Stimulated activated naive B cell treated with anti-CD40 and anti-IgM and Interleukin-4, amounts not matched to agents 10 μg/mL and 1 μg/mL and 100 μg/mL, for 72 hours (primary cell): ENCODE measurements around the gene FITM1.
"Not testable (repeated sequence)": the region's sequence is repeated elsewhere in the genome, so short reads cannot be mapped to it uniquely, and the experiment has no call there.

Experiments
- ATAC-seq, 2 donors: fragments of 150-1000 bp; cut with Tn5 transposase; replicated peaks; 2 replicates each; pipeline ENCODE4 v1.10.0; 2021; ENCODE audit warnings: moderate library complexity in 1 of 2
- DNase-seq: peaks from one replicate; pipeline ENCODE4 v3.0.0; 2021
- H3K27ac Mint-ChIP-seq: one replicate; pipeline ENCODE4 v1.8.0; 2022; ENCODE audit warnings: mild to moderate bottlenecking, mixed read lengths
- H3K27me3 Mint-ChIP-seq, 2 donors: one replicate each; pipeline ENCODE4 v1.8.0; 2022; ENCODE audit warnings: mixed read lengths in 2 of 2
- H3K36me3 Mint-ChIP-seq, 2 donors: one replicate each; pipeline ENCODE4 v1.8.0; 2022; ENCODE audit warnings: mixed read lengths in 2 of 2, mild to moderate bottlenecking in 1 of 2
- H3K4me1 Mint-ChIP-seq, 2 donors: one replicate each; pipeline ENCODE4 v1.8.0; 2022; ENCODE audit warnings: mixed read lengths in 2 of 2, mild to moderate bottlenecking in 1 of 2
- H3K4me3 Mint-ChIP-seq, 2 donors: one replicate each; pipeline ENCODE4 v1.8.0; 2022; ENCODE audit warnings: mild to moderate bottlenecking in 2 of 2, mixed read lengths in 2 of 2, moderate library complexity in 1 of 2
- H3K9me3 Mint-ChIP-seq, 2 donors: one replicate each; pipeline ENCODE4 v1.8.0; 2022; ENCODE audit warnings: mixed read lengths in 2 of 2, mild to moderate bottlenecking in 1 of 2

The FITM1 gene

GRCh38 chr14:24105609-24106239, 24.7 kb upstream of the FITM1 start:
- not testable (repeated sequence) for DNase-seq, H3K4me3 Mint-ChIP-seq, H3K27ac Mint-ChIP-seq, H3K9me3 Mint-ChIP-seq, ATAC-seq, H3K27me3 Mint-ChIP-seq
- peaks cover 10 to 18% of the 10 kb centered on the region in 2 donors for H3K4me1 Mint-ChIP-seq
- H3K36me3 Mint-ChIP-seq: peaks cover 15 to 37% of the 10 kb centered on the region in 2 donors

GRCh38 chr14:24106672-24107271, 23.7 kb upstream of the FITM1 start:
- DNase-seq (no peak), ATAC-seq (no peak)
- H3K27ac Mint-ChIP-seq: no peak overlapping the region
- no peaks in the 10 kb centered on the region for H3K27me3 Mint-ChIP-seq
- peaks cover 8 to 15% of the 10 kb centered on the region in 2 donors for H3K4me1 Mint-ChIP-seq
- peaks cover 11 to 29% of the 10 kb centered on the region in 2 donors for H3K36me3 Mint-ChIP-seq
- H3K4me3 Mint-ChIP-seq: no peak overlapping the region
- peaks cover 0 to 4% of the 10 kb centered on the region in 2 donors for H3K9me3 Mint-ChIP-seq

- peaks cover 8 to 15% of the 10 kb centered on the region in 2 donors for H3K4me1 Mint-ChIP-seq
- H3K4me3 Mint-ChIP-seq: peak overlapping the region; percentile 8 to 55
- DNase-seq: no peak
- no peak for ATAC-seq
- H3K9me3 Mint-ChIP-seq: peaks cover 0 to 4% of the 10 kb centered on the region in 2 donors
- peak overlapping the region; percentile 90 for H3K27ac Mint-ChIP-seq
- H3K27me3 Mint-ChIP-seq: no peaks in the 10 kb centered on the region
- H3K36me3 Mint-ChIP-seq: peaks cover 1 to 17% of the 10 kb centered on the region in 2 donors
Measured at GRCh38 chr14:24108336-24108874, 22.1 kb upstream of the FITM1 start.

- H3K27ac Mint-ChIP-seq: no peak overlapping the region
- peaks cover under 1 to 4% of the 10 kb centered on the region in 2 donors for H3K36me3 Mint-ChIP-seq
- peaks cover 11 to 15% of the 10 kb centered on the region in 2 donors for H3K4me1 Mint-ChIP-seq
- no peak overlapping the region for H3K4me3 Mint-ChIP-seq
- ATAC-seq: no peak
- no peak for DNase-seq
- no peaks in the 10 kb centered on the region for H3K9me3 Mint-ChIP-seq
- no peaks in the 10 kb centered on the region for H3K27me3 Mint-ChIP-seq
Measured at GRCh38 chr14:24110060-24110459, 20.4 kb upstream of the FITM1 start.

- peaks cover 5 to 7% of the 10 kb centered on the region in 2 donors for H3K36me3 Mint-ChIP-seq
- ATAC-seq (no peak), DNase-seq (no peak)
- H3K4me1 Mint-ChIP-seq: peaks cover 15 to 20% of the 10 kb centered on the region in 2 donors
- no peaks in the 10 kb centered on the region for H3K9me3 Mint-ChIP-seq
- no peak overlapping the region for H3K27ac Mint-ChIP-seq
- H3K4me3 Mint-ChIP-seq: no peak overlapping the region
- H3K27me3 Mint-ChIP-seq: no peaks in the 10 kb centered on the region
Measured at GRCh38 chr14:24110523-24110922, 19.9 kb upstream of the FITM1 start.

GRCh38 chr14:24113379-24113800, 17.1 kb upstream of the FITM1 start:
- ATAC-seq: no peak
- Mint-ChIP-seq H3K4me3 (peak overlapping the region; percentile 97 to 99), H3K27me3 (no peaks in the 10 kb centered on the region), H3K36me3 (peaks cover 15 to 32% of the 10 kb centered on the region in 2 donors), H3K4me1 (peaks cover 25 to 29% of the 10 kb centered on the region in 2 donors), H3K27ac (peak overlapping the region; percentile 100), H3K9me3 (no peaks in the 10 kb centered on the region)
- no peak for DNase-seq

- DNase-seq (peak; percentile 89), ATAC-seq (peak; percentile 56 to 59)
- peaks cover 23 to 25% of the 10 kb centered on the region in 2 donors for H3K4me1 Mint-ChIP-seq
- H3K27me3 Mint-ChIP-seq: no peaks in the 10 kb centered on the region
- no peaks in the 10 kb centered on the region for H3K9me3 Mint-ChIP-seq
- H3K36me3 Mint-ChIP-seq: peaks cover 20 to 38% of the 10 kb centered on the region in 2 donors
- peak overlapping the region; percentile 97 to 99 for H3K4me3 Mint-ChIP-seq
- peak overlapping the region; percentile 100 for H3K27ac Mint-ChIP-seq
Measured at GRCh38 chr14:24113801-24114531, 16.5 kb upstream of the FITM1 start.

- ATAC-seq (peak; percentile 87 to 88), DNase-seq (peak; percentile 99)
- Mint-ChIP-seq H3K9me3 (no peaks in the 10 kb centered on the region), H3K27me3 (no peaks in the 10 kb centered on the region), H3K4me1 (peaks cover 20 to 24% of the 10 kb centered on the region in 2 donors), H3K27ac (peak within 1 kb of the TSS; percentile 100), H3K4me3 (peak within 1 kb of the TSS; percentile 97 to 99), H3K36me3 (peaks cover 25 to 46% of the 10 kb centered on the region in 2 donors)
Measured at GRCh38 chr14:24114532-24115421, 15.7 kb upstream of the FITM1 start, which contains the start of the genes DCAF11 and NRL. DCAF11 (plus strand) TSS chr14:24114777; CDS start chr14:24115595, 818 bp downstream. NRL (minus strand) TSS chr14:24114949; CDS start chr14:24082848, 32,101 bp downstream.

- H3K36me3 Mint-ChIP-seq: peaks cover 26 to 47% of the 10 kb centered on the region in 2 donors
- H3K9me3 Mint-ChIP-seq: no peaks in the 10 kb centered on the region
- peak overlapping the region; percentile 97 to 99 for H3K4me3 Mint-ChIP-seq
- H3K4me1 Mint-ChIP-seq: peaks cover 20 to 24% of the 10 kb centered on the region in 2 donors
- ATAC-seq: no peak
- H3K27ac Mint-ChIP-seq: peak overlapping the region; percentile 100
- H3K27me3 Mint-ChIP-seq: no peaks in the 10 kb centered on the region
- DNase-seq: no peak
Measured at GRCh38 chr14:24115422-24116127, 14.9 kb upstream of the FITM1 start.

- DNase-seq: no peak
- ATAC-seq: no peak
Measured at GRCh38 chr14:24116128-24116814, 14.2 kb upstream of the FITM1 start.

GRCh38 chr14:24117179-24117578, 13.3 kb upstream of the FITM1 start:
- ATAC-seq (no peak), DNase-seq (no peak)
- no peak overlapping the region for H3K4me3 Mint-ChIP-seq
- H3K9me3 Mint-ChIP-seq: no peaks in the 10 kb centered on the region
- H3K36me3 Mint-ChIP-seq: peaks cover 35 to 58% of the 10 kb centered on the region in 2 donors
- no peaks in the 10 kb centered on the region for H3K27me3 Mint-ChIP-seq
- no peak overlapping the region for H3K27ac Mint-ChIP-seq
- H3K4me1 Mint-ChIP-seq: peaks cover 20 to 24% of the 10 kb centered on the region in 2 donors

More at GRCh38 chr14:24116128-24116814, 14.2 kb upstream of the FITM1 start:
- peak overlapping the region; percentile 97 to 99 for H3K4me3 Mint-ChIP-seq
- H3K4me1 Mint-ChIP-seq: peaks cover 20 to 24% of the 10 kb centered on the region in 2 donors
- no peaks in the 10 kb centered on the region for H3K9me3 Mint-ChIP-seq
- no peak overlapping the region for H3K27ac Mint-ChIP-seq
- no peaks in the 10 kb centered on the region for H3K27me3 Mint-ChIP-seq
- peaks cover 29 to 52% of the 10 kb centered on the region in 2 donors for H3K36me3 Mint-ChIP-seq

- no peak overlapping the region for H3K27ac Mint-ChIP-seq
- H3K27me3 Mint-ChIP-seq: no peaks in the 10 kb centered on the region
- H3K9me3 Mint-ChIP-seq: no peaks in the 10 kb centered on the region
- ATAC-seq (no peak), DNase-seq (no peak)
- H3K4me3 Mint-ChIP-seq: no peak overlapping the region
- H3K36me3 Mint-ChIP-seq: peaks cover 49 to 77% of the 10 kb centered on the region in 2 donors
- peaks cover 43 to 45% of the 10 kb centered on the region in 2 donors for H3K4me1 Mint-ChIP-seq
Measured at GRCh38 chr14:24119691-24120090, 10.8 kb upstream of the FITM1 start.
